HFFc6 (cell line): Measurements from ENCODE around the gene RAC2. TPM values are rescaled to one million over a fixed set of nuclear protein-coding genes. Genes with fewer than 3 reads are reported as not detected.

Experiments used
- DNase-seq: peaks from one replicate; pipeline ENCODE4 v3.0.0-alpha.2; 2018
- H3K27ac Mint-ChIP-seq: 2 replicates; pipeline ENCODE4 v1.8.0; 2020; ENCODE audit warnings: mild to moderate bottlenecking, mixed read lengths
- H3K27me3 Mint-ChIP-seq: 2 replicates; pipeline ENCODE4 v1.8.0; 2021; ENCODE audit warnings: mild to moderate bottlenecking, moderate library complexity, mixed read lengths; ENCODE audit not compliant: insufficient read depth
- H3K36me3 Mint-ChIP-seq: 2 replicates; pipeline ENCODE4 v1.8.0; 2021; ENCODE audit warnings: low read depth, mixed read lengths
- H3K4me1 Mint-ChIP-seq: 2 replicates; pipeline ENCODE4 v1.8.0; 2020; ENCODE audit warnings: low read depth, mixed read lengths
- H3K4me3 Mint-ChIP-seq: 2 replicates; pipeline ENCODE4 v1.8.0; 2020; ENCODE audit warnings: mild to moderate bottlenecking, moderate library complexity, mixed read lengths
- H3K9me3 Mint-ChIP-seq: 2 replicates; pipeline ENCODE4 v1.8.0; 2020; ENCODE audit warnings: mild to moderate bottlenecking, mixed read lengths
- CTCF ChIP-seq: fragments of 200-600 bp; sonication (generic); IDR thresholded peaks from 2 replicates; pipeline ENCODE4 v1.5.0; 2021; ENCODE audit warnings: antibody characterized with exemption, mild to moderate bottlenecking
- total RNA-seq, 6 experiments: library from RNA; stranded (reverse); fragmentation: NEBNext Ultra II Directional; extraction: Animal tissue kit (Norgen Biotek cat#: 25700); gene quantifications; 2 replicates in 1 of 6; 3 replicates in 5 of 6; pipeline ENCODE4 v1.2.3, GENCODE V29; 2021

Gene RAC2
- total RNA-seq, 6 experiments from 2014 or later, result 29.9 to 57.2 (median 53.5) TPM

- H3K27ac Mint-ChIP-seq, result no peak overlapping the region
- no peaks in the 10 kb centered on the region for H3K4me1 Mint-ChIP-seq
- no peak overlapping the region for H3K4me3 Mint-ChIP-seq
- no peak for DNase-seq
- TF ChIP-seq CTCF, result no peak
- H3K9me3 Mint-ChIP-seq, result no peaks in the 10 kb centered on the region; the same call in 1 of the 2 replicates
- peaks cover 39% of the 10 kb centered on the region for H3K27me3 Mint-ChIP-seq
- H3K36me3 Mint-ChIP-seq, result no peaks in the 10 kb centered on the region
These were observed 25.7 kb downstream of the RAC2 start for GRCh38 chr22:37218399-37218770.

DNA sequence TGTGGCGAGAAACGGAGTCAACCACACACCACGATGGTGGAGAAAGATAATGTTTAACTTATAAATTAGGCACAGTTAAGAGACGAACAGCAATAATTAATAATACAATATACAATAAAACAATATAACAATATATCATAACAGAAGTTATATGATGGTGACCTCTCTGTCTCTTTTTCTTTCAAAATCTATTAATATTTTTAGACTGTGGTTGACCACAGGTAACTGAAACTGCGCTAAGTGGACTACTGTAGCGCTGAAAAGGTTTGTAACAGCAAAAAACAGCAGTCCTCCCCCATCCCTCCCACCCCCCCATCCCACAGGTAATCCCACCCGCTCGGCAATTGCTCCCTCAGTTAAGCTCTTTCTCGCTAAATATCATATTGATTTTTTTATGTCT, 28.2 kb downstream of the RAC2 start:
- Mint-ChIP-seq H3K9me3 (no peaks in the 10 kb centered on the region; the same call in 1 of the 2 replicates), H3K27me3 (peaks cover 45% of the 10 kb centered on the region), H3K4me1 (peaks cover 6% of the 10 kb centered on the region; the same call in 1 of the 2 replicates), H3K36me3 (no peaks in the 10 kb centered on the region), H3K4me3 (no peak overlapping the region), H3K27ac (no peak overlapping the region)
- TF ChIP-seq CTCF, result no peak
- DNase-seq, result no peak

- Mint-ChIP-seq H3K27ac (no peak overlapping the region), H3K27me3 (peaks cover 45% of the 10 kb centered on the region), H3K4me3 (no peak overlapping the region), H3K9me3 (no peaks in the 10 kb centered on the region), H3K36me3 (no peaks in the 10 kb centered on the region), H3K4me1 (peaks cover 6% of the 10 kb centered on the region; the same call in 1 of the 2 replicates)
- TF ChIP-seq CTCF, result no peak
- DNase-seq, result no peak
These were observed 29.4 kb downstream of the RAC2 start for GRCh38 chr22:37214731-37215030.

DNA sequence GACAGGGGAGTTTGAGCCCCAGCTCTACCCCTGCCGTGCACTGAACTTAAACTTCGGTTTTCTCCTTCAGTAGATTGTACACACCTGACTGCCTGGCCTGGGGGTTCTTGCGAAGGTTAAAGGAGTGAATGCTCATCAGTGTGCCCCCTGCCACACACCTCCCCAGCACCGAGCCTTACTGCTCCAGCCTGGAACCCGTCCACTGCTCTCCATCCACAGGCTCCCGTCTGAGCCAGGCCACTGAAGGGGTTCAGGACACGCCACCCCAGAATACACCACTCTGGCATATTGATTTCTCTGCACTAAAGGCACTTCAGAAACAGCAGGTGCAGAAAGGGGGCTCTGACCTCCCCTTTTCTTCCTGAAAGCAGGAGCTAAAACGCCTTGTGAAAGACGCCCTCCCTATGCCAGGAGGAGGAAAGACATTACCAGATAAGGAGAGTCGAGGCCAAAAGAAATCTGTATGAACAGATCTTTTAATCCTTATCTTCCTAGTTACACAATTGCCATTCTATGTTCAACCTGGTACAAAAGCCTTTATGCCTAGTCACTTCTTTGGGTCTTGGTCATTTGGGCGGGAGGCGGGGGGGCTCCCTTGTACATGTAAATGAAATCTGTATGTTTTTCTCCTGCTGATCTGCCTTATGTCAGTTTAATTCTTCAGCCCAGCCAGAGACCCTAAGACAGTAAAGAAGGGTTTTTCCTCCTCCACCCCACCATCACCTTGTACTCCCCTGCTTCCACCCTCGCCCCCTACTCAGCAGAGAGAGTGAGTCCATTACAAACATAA, 29.9 kb downstream of the RAC2 start:
- no peak for TF ChIP-seq CTCF
- Mint-ChIP-seq H3K9me3 (no peaks in the 10 kb centered on the region), H3K27me3 (peaks cover 45% of the 10 kb centered on the region), H3K4me3 (no peak overlapping the region), H3K27ac (no peak overlapping the region), H3K4me1 (peaks cover 6% of the 10 kb centered on the region; the same call in 1 of the 2 replicates), H3K36me3 (no peaks in the 10 kb centered on the region)
- DNase-seq, result no peak

DNA sequence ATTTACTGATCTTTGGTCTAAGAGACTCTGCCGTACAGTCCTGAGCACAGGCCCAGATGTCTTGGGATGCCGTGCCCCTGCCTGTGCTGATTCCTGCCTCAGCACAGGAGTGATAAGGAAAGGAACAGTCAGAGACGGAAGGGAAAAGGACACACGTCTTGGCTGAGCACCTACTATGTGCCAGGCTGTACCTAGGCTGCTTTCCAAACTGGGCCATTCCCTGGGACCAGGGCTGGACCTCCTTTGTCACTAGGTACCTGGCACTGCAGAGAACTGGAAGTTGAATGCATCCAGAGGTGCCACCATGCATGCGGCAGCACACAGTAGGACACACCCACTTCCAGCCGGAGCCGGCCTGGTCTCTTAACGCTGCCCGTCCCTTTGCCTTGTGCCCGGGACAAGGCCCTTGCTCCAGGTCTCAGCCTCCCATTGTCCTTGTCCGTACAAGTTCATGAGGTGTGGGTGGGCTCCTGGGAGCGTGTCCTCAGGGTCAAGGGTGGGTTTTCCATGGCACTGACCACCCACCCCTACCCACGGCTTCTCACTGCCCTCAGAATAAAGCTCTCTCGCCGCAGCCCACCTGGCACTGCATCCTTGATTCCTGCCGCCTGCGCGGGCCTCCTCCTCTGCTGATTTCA, 30.7 kb downstream of the RAC2 start:
- TF ChIP-seq CTCF, result no peak
- Mint-ChIP-seq H3K36me3 (no peaks in the 10 kb centered on the region), H3K4me1 (peaks cover 6% of the 10 kb centered on the region; the same call in 1 of the 2 replicates), H3K27ac (no peak overlapping the region), H3K27me3 (peaks cover 44% of the 10 kb centered on the region), H3K4me3 (no peak overlapping the region), H3K9me3 (no peaks in the 10 kb centered on the region)
- DNase-seq, result no peak
